Activated gamma-delta T cell treated with anti-CD3 and anti-CD28 coated beads, Interleukin-2, amount 50 U/mL, for 16 hours (primary cell): Measurements from ENCODE around the gene PLCH2.

Experiments used
- DNase-seq: peaks from one replicate; pipeline ENCODE4 v3.0.0-alpha.2; 2020; ENCODE audit warnings: low read depth

The PLCH2 gene

GRCh38 chr1:2528966-2529783, 53.1 kb downstream of the PLCH2 start:
- DNase-seq: peak; percentile 34

- DNase-seq: no peak
These were observed 53.9 kb downstream of the PLCH2 start, which contains the start of gene HES5 for GRCh38 chr1:2529784-2530512. HES5 (minus strand) TSS chr1:2530263; CDS start chr1:2530164, 99 bp downstream.

GRCh38 chr1:2530513-2531361, 54.6 kb downstream of the PLCH2 start:
- DNase-seq: no peak

GRCh38 chr1:2532485-2533160, 56.5 kb downstream of the PLCH2 start:
- DNase-seq: no peak

GRCh38 chr1:2533365-2533764, 57.3 kb downstream of the PLCH2 start:
- no peak for DNase-seq

- DNase-seq: no peak
These were observed 58.2 kb downstream of the PLCH2 start for GRCh38 chr1:2534315-2534686.

GRCh38 chr1:2534687-2535441, 58.8 kb downstream of the PLCH2 start:
- no peak for DNase-seq

GRCh38 chr1:2535455-2535854, 59.4 kb downstream of the PLCH2 start:
- no peak for DNase-seq

GRCh38 chr1:2535981-2536380, 59.9 kb downstream of the PLCH2 start:
- no peak for DNase-seq

- no peak for DNase-seq
These were observed 61.7 kb downstream of the PLCH2 start for GRCh38 chr1:2537784-2538115.

GRCh38 chr1:2538376-2538775, 62.3 kb downstream of the PLCH2 start:
- no peak for DNase-seq

- no peak for DNase-seq
These were observed 62.8 kb downstream of the PLCH2 start for GRCh38 chr1:2538872-2539271.

- no peak for DNase-seq
These were observed 63.3 kb downstream of the PLCH2 start for GRCh38 chr1:2539312-2539907.

GRCh38 chr1:2540816-2541492, 64.9 kb downstream of the PLCH2 start:
- DNase-seq: no peak

GRCh38 chr1:2541619-2542245, 65.6 kb downstream of the PLCH2 start:
- no peak for DNase-seq

- DNase-seq: no peak
These were observed 66.3 kb downstream of the PLCH2 start for GRCh38 chr1:2542246-2542915.

- DNase-seq: no peak
These were observed 67.5 kb downstream of the PLCH2 start for GRCh38 chr1:2543543-2544092.

- DNase-seq: no peak
These were observed 68.2 kb downstream of the PLCH2 start for GRCh38 chr1:2544093-2544874.
